Measurements from ENCODE around the gene TOMM22.

DNA sequence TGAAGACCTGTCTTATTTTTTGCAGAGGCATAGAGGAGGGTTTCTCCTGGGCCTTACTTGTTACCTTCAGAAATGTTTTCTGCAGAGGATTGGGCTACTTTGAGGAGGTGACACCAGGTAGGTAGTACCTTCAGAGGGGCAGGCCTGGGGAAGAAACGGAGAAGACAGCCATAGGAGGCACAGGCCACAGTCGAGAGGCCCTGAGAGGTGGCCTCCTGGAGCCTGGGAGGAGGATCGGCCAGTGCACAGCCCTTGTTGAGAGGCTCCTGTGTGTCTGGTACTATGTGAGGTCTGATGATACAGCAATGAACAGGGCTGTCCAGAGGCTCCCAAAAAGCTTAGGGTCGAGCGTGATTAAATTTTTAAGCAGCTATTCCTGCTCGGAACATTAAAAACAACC lies 35.5 kb downstream of the TOMM22 start:
- TF ChIP-seq, protein P1, sequence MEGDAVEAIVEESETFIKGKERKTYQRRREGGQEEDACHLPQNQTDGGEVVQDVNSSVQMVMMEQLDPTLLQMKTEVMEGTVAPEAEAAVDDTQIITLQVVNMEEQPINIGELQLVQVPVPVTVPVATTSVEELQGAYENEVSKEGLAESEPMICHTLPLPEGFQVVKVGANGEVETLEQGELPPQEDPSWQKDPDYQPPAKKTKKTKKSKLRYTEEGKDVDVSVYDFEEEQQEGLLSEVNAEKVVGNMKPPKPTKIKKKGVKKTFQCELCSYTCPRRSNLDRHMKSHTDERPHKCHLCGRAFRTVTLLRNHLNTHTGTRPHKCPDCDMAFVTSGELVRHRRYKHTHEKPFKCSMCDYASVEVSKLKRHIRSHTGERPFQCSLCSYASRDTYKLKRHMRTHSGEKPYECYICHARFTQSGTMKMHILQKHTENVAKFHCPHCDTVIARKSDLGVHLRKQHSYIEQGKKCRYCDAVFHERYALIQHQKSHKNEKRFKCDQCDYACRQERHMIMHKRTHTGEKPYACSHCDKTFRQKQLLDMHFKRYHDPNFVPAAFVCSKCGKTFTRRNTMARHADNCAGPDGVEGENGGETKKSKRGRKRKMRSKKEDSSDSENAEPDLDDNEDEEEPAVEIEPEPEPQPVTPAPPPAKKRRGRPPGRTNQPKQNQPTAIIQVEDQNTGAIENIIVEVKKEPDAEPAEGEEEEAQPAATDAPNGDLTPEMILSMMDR (conservative IDR thresholded peaks at IDR 0.05; ENCODE audit: low read length), result no peak
- no peak for TF ChIP-seq EZH2phosphoT487 (IDR thresholded peaks at IDR 0.05; ENCODE audit: borderline replicate concordance, low read depth, low read length)
